Subcutaneous adipose tissue (tissue), 4 donors: Measurements from ENCODE around the gene CENPA. TPM values are rescaled to one million over a fixed set of nuclear protein-coding genes. Genes with fewer than 3 reads are reported as not detected.

Experiments used
- CTCF ChIP-seq: fragments of 450-650 bp; IDR thresholded peaks from one replicate; pipeline ENCODE4 v1.5.1; 2016; ENCODE audit warnings: low read depth, mild to moderate bottlenecking, control low read depth, antibody characterized with exemption, moderate library complexity
- total RNA-seq, 4 donors: library from RNA; depleted of rRNA; stranded (reverse); fragments of >200 nt; gene quantifications; one replicate each; pipeline ENCODE4 v1.1.0, GENCODE V29; 2016

CENPA gene
- total RNA-seq, 4 donors from 2014 or later: 0.49 to 1.7 (median 0.99) TPM

GRCh38 chr2:26807788-26808460, 22.1 kb downstream of the CENPA start:
- no peak for TF ChIP-seq CTCF

- no peak for TF ChIP-seq CTCF
Measured at GRCh38 chr2:26809211-26809610, 23.4 kb downstream of the CENPA start.

- no peak for TF ChIP-seq CTCF
Measured at GRCh38 chr2:26809876-26810577, 24.2 kb downstream of the CENPA start.

GRCh38 chr2:26811261-26811660, 25.4 kb downstream of the CENPA start:
- TF ChIP-seq CTCF: no peak

- no peak for TF ChIP-seq CTCF
Measured at GRCh38 chr2:26811791-26812694, 26.2 kb downstream of the CENPA start.

GRCh38 chr2:26812731-26813130, 26.9 kb downstream of the CENPA start:
- no peak for TF ChIP-seq CTCF

- no peak for TF ChIP-seq CTCF
Measured at GRCh38 chr2:26816893-26817292, 31.0 kb downstream of the CENPA start.
